Neural crest cell (in vitro differentiated cells): ENCODE data around the gene CBLB. TPM values are rescaled to one million over a fixed set of nuclear protein-coding genes. Genes with fewer than 3 reads are reported as not detected.

ENCODE experiments used
- DNase-seq: peaks from one replicate; pipeline ENCODE4 v3.0.0; 2021; ENCODE audit warnings: low read depth, mixed read lengths, low spot score
- H3K27ac Mint-ChIP-seq: one replicate; pipeline ENCODE4 v1.8.0; 2021; ENCODE audit warnings: mild to moderate bottlenecking, mixed read lengths; ENCODE audit not compliant: unreplicated experiment
- H3K27me3 Mint-ChIP-seq: 2 replicates; pipeline ENCODE4 v1.8.0; 2021; ENCODE audit warnings: low read depth, mild to moderate bottlenecking, mixed read lengths
- H3K36me3 Mint-ChIP-seq: 2 replicates; pipeline ENCODE4 v1.8.0; 2021; ENCODE audit warnings: low read depth, mild to moderate bottlenecking, mixed read lengths
- H3K4me1 Mint-ChIP-seq: 2 replicates; pipeline ENCODE4 v1.8.0; 2021; ENCODE audit warnings: mixed read lengths
- H3K4me3 Mint-ChIP-seq: one replicate; pipeline ENCODE4 v1.8.0; 2021; ENCODE audit warnings: mild to moderate bottlenecking, mixed read lengths
- H3K9me3 Mint-ChIP-seq: 2 replicates; pipeline ENCODE4 v1.8.0; 2021; ENCODE audit warnings: mixed read lengths
- total RNA-seq: library from RNA; stranded (reverse); gene quantifications from 2 replicates; pipeline ENCODE4 v1.2.1, GENCODE V29; 2021
- TF ChIP-seq, protein P1 (sequence below): fragments of 200-600 bp; sonication (generic); conservative IDR thresholded peaks from 2 replicates; pipeline ENCODE4 v1.5.0; 2021; ENCODE audit warnings: antibody characterized with exemption, mild to moderate bottlenecking

The CBLB gene
- total RNA-seq, 1 donor from 2014 or later: 32.3 TPM

DNA sequence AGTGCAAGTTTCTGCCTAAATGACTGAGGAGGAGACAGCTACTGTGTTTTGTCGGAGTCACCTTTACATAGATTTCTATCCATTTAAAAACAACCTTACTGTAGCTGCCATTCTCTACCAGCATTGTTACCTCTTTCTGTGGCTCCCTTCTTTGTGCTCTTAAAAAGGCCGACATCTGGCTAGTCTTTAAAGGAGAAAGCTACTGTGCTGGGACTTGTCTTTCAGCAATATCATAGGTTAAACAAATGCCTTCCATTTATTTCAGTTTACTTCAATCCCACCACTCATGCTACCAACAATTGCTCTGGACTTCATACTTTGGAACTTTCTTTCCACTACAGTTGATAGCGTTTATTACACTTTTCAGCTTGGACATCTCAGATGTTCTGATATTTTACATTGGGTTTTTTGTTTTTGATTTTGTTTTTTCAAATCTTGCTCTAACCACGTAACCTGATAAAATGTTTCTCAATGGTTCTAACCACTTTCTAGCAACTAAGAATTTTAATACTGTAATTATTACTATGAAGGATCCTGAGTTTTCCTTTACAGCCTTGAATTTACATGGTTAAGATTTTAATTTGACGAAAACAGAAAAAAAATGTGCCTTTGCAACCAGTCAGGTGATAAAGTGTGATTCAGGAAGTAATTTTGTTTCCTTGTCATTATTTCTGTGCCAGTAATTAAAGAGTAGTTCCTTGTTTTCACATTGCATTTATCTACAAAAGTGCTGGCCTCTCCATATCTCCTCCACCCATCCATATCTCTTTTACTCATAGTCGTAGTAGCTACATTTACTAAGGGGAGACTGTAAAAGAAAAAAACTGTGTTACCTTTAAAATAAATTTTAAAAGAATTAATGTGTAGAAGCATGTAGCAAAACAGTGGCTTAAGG, 1.3 kb upstream of the CBLB start:
- H3K27me3 Mint-ChIP-seq: no peaks in the 10 kb centered on the region
- peak overlapping the region; percentile 99 for H3K4me3 Mint-ChIP-seq
- no peak for DNase-seq
- TF ChIP-seq, protein P1, sequence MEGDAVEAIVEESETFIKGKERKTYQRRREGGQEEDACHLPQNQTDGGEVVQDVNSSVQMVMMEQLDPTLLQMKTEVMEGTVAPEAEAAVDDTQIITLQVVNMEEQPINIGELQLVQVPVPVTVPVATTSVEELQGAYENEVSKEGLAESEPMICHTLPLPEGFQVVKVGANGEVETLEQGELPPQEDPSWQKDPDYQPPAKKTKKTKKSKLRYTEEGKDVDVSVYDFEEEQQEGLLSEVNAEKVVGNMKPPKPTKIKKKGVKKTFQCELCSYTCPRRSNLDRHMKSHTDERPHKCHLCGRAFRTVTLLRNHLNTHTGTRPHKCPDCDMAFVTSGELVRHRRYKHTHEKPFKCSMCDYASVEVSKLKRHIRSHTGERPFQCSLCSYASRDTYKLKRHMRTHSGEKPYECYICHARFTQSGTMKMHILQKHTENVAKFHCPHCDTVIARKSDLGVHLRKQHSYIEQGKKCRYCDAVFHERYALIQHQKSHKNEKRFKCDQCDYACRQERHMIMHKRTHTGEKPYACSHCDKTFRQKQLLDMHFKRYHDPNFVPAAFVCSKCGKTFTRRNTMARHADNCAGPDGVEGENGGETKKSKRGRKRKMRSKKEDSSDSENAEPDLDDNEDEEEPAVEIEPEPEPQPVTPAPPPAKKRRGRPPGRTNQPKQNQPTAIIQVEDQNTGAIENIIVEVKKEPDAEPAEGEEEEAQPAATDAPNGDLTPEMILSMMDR: no peak
- peak overlapping the region; percentile 99 for H3K27ac Mint-ChIP-seq
- no peaks in the 10 kb centered on the region for H3K9me3 Mint-ChIP-seq
- H3K4me1 Mint-ChIP-seq: peaks cover 40% of the 10 kb centered on the region
- H3K36me3 Mint-ChIP-seq: no peaks in the 10 kb centered on the region

DNA sequence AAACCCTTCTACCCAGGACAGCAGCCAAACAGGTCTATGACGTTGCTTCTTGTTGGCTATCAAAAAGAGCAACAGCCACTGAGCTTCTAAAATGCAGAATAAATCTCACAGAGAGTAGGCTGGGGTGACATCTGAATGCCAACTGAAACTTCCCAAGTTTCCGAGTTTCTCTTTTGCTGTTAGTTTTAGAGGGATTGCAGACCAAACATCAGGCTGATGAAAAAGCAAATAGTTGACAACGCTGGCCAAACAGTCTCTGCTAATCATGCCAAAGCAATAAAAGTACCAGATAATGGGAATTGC, 670 bp upstream of the CBLB start:
- Mint-ChIP-seq H3K9me3 (no peaks in the 10 kb centered on the region), H3K36me3 (peaks cover 5% of the 10 kb centered on the region), H3K4me3 (peak overlapping the region; percentile 99), H3K27me3 (no peaks in the 10 kb centered on the region), H3K4me1 (peaks cover 45% of the 10 kb centered on the region), H3K27ac (peak overlapping the region; percentile 99)
- no peak for DNase-seq
- TF ChIP-seq, protein P1: no peak

DNA sequence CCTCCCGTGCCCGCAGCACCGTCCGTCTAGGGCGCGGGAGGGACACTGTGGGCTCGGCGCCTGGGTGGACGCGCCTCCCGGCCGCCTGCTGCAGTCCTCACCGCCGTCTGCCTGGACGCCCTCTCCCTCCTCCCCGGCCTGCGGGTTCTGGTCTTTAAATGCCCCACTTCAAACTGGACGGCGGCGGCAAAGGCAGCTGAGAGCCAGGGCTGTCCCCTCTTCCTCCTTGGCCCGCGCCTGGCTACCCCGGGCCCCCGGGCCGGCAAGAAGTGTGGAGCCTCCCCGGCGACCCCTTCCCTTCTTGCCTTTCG, 426 bp downstream of the CBLB start:
- TF ChIP-seq, protein P1: no peak
- Mint-ChIP-seq H3K27me3 (no peaks in the 10 kb centered on the region), H3K4me1 (peaks cover 47% of the 10 kb centered on the region), H3K4me3 (peak overlapping the region; percentile 99), H3K27ac (peak overlapping the region; percentile 88), H3K9me3 (no peaks in the 10 kb centered on the region), H3K36me3 (peaks cover 6% of the 10 kb centered on the region)
- DNase-seq: peak; percentile 40

DNA sequence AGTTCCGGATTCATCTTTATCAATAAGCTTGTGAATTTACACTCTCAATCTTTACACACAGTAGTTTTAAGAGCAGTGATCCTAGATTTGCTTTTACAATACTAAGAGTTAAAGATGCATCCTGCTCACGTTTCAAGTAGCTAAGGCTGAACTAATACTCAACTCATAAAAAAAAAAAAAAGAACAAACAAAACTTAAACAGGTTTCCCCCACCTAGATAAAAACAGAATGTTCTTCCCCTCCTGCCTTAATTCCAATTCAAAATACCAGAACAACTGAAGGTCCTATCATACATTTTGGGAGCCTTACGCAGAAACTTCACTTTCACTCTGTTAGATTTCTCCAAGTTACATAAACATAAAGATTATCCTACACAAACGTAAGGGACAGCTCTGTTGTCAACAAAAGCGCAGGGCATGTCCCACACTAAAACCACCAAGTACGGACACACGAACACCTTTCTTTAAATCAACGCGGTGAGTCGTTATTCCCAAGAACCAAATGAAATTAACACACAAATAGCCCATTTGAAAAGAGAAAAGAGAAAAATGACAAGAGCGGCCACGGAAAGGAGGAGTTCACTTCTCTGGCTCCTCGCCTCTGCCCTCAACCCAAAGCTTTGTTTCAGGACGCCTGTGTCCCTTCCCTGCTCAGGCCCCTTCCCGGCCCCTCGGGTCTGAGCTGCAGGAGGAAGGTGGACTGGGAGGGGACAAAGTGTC, 941 bp downstream of the CBLB start:
- Mint-ChIP-seq H3K4me3 (peak overlapping the region; percentile 99), H3K4me1 (peaks cover 47% of the 10 kb centered on the region), H3K27ac (peak overlapping the region; percentile 88), H3K36me3 (peaks cover 6% of the 10 kb centered on the region), H3K27me3 (no peaks in the 10 kb centered on the region), H3K9me3 (no peaks in the 10 kb centered on the region)
- TF ChIP-seq, protein P1: no peak
- DNase-seq: no peak

DNA sequence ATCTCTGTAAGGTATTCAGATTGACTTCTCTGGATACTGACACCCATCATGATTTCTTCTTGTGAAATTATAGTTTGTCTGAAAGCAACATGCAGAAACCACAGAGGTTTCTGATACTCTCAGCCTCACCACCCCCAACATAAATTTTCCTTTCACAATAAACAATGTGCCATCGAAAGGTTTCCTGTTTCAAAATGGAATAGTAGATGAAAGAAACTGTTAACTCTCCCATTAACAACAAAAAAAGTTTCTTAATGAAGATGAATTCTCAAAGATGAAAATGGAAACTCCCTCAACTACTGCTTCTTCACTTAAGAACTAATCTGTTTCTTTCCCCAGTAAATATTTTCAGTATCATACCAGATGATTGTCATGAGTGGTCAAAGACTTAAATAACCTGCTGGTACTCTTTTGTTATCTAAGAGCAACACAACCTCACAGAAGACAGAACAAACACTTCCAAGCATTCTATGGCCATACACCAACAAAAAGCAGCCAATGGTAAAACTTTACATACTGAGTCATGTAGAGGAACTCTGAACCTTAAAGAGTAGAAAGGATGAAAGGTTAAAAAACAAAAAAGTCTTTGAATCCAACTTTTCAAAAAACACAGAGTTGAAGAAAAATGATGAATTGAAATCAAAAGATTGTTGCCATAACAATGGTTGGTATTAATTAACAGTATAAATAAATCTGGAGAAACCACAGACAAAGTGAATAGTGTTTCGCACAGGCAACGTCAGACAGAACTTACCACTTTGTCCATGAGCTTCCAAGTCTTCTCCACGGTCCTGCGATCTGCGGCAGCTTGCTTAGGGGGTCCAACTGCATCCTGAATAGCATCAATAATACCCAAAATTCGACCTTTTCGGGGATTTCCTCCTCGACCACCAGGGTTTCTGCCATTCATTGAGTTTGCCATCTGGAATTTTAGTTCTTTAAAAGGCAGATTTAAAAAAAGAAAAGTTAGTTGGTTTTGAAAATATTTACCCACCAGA, 1.9 kb downstream of the CBLB start:
- TF ChIP-seq, protein P1: no peak
- no peak for DNase-seq
- Mint-ChIP-seq H3K4me3 (peak overlapping the region; percentile 99), H3K27ac (peak overlapping the region; percentile 38), H3K9me3 (no peaks in the 10 kb centered on the region), H3K27me3 (no peaks in the 10 kb centered on the region), H3K4me1 (peaks cover 47% of the 10 kb centered on the region), H3K36me3 (peaks cover 6% of the 10 kb centered on the region)
